GM18519 (cell line): ENCODE results near the gene SGCE.

ENCODE experiments used
- ATAC-seq: cut with Tn5 transposase; IDR thresholded peaks from one replicate; pipeline ENCODE4 v1.9.1; 2021; ENCODE audit warnings: mild to moderate bottlenecking, moderate library complexity; ENCODE audit not compliant: unreplicated experiment, low FRiP score

The SGCE gene

GRCh38 chr7:94660006-94660405, 4.1 kb upstream of the SGCE start:
- ATAC-seq = no peak

- ATAC-seq = no peak
Observed at GRCh38 chr7:94658826-94659225, 2.9 kb upstream of the SGCE start.

- ATAC-seq = peak; percentile 73
Observed at GRCh38 chr7:94657771-94658693, 2.1 kb upstream of the SGCE start.

- ATAC-seq = no peak
Observed at GRCh38 chr7:94656925-94657731, 1.2 kb upstream of the SGCE start.

GRCh38 chr7:94656658-94656924, 658 bp upstream of the SGCE start:
- no peak for ATAC-seq

DNA sequence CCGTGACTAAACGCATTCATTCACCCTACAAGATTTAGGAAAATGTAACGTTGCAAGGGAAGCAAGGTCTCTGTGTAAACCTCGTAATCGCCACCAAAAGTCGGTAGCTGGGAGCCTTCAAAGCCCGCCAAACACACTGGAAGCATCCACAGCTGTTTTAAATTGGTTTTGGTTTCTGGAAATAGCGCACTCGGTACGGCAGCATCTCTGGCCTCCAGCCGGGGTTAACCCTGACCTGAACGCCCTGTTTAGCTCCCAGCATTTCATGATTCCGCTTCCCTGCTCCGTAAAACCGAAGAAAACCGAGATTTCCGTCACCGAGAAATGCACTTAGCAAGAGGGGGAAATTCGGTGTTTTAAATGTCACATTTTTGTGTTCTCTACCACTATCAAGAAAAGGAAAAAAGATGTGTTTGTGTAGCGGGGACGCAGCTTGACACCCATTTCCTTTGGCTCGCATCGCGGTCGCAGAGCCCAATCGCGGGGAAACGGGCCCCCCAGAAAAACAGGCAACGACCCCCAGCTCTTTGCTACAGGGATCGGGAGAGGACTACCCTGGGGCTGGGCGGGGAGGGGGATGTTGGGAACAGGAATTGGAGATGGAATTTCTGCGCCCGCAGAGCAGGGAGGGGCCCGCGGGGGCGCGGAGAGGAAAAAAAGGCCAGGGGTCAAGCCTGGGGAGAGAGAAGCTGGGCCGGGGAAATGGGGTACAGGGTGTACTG, 646 bp downstream of the SGCE start:
- no peak for ATAC-seq

- no peak for ATAC-seq
Observed at GRCh38 chr7:94654783-94655125, 1.2 kb downstream of the SGCE start.

DNA sequence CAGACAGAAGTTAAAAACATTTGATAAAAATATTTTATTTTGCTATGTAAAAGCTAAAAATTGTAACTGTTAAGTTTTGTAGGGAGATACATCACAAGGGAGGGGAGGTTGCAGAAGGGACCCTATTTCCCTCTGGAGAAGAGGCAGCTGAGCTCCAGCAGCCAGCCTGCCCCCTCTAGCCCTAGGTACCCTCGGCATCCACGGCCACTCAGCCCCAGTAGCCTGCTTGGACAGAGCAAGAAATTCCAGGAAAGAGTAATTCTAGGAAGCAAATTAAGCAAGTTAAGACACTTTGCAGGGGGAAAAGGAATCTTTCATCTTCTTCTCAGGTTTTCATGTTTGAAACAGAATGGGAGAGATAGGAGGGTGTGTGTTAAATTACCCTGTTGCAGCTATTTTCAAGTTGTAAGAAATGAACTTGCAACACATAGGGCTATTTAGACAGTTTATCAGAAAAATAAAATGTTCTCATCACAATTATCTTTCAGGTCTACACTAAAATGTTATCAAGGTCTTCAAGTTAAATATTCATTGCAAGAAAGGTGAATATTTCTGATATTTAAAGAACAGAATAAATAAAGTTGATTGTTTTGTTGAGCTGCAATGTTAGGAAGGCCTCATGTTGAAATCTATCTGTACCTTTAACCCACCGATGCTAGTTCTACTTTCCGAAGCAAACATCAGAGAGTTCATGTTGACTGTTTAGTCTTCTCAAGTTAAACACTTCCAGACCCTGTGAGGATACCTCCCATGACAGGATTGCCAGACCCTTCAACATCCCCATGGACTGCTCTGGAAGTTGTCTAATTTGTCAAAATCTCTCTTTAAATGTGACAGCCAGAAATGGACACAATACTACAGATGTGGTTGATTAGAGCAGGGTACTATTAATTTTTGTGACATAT, 5.5 kb downstream of the SGCE start:
- no peak for ATAC-seq

DNA sequence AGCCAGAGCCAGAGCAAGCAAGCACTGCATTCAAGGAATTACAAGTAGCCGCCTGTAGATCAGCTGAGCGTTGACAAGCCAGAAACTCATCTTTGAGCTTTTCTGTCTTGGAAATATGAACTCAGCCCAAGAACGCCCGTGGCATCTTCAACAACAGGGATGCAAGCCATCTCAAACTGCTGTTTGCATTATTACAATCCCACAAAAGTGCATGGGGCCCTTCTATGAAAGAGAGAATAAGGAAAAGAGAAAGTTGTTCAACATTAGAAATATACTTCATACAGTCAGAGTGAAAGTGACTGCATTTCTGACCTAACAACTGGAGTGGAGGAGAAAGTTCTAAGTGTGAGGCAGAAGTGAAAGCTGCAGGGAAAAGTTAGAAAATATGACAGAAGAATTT, 6.5 kb downstream of the SGCE start:
- ATAC-seq = peak; percentile 92

DNA sequence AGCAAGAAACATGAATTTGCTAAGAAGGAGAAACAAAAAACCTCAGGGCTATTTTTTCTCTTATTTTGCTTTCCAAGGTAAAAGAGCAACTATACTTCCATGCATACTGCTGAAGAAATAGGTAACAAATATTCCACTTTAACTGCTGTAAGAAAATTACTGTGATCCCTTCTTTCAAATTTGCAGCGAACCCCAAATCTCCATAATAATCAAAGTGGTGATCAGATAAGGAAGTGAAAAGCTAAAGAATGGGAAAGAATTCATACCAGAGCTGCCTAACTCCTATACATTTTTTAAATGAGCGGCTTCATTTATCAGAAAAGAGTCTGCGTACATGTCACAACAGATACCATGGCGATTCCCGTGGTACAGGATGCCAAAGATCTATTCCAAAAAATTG, 7.2 kb downstream of the SGCE start:
- ATAC-seq = no peak

GRCh38 chr7:94647295-94647694, 8.6 kb downstream of the SGCE start:
- no peak for ATAC-seq

GRCh38 chr7:94643771-94644545, 12.0 kb downstream of the SGCE start:
- ATAC-seq = no peak

- ATAC-seq = no peak
Observed at GRCh38 chr7:94642838-94643653, 12.9 kb downstream of the SGCE start.

- no peak for ATAC-seq
Observed at GRCh38 chr7:94639384-94639783, 16.5 kb downstream of the SGCE start.

- no peak for ATAC-seq
Observed at GRCh38 chr7:94635687-94636086, 20.2 kb downstream of the SGCE start.

- ATAC-seq = no peak
Observed at GRCh38 chr7:94634502-94634901, 21.4 kb downstream of the SGCE start.

GRCh38 chr7:94633687-94634086, 22.2 kb downstream of the SGCE start:
- ATAC-seq = no peak

- ATAC-seq = no peak
Observed at GRCh38 chr7:94633014-94633341, 23.0 kb downstream of the SGCE start.
